DMS53 (cell line): Measurements from ENCODE around the gene FNDC1.

ENCODE experiments used
- DNase-seq: peaks from one replicate; lab custom pipeline; 2025; lab: John Stamatoyannopoulos, UW

The FNDC1 gene

GRCh38 chr6:159161839-159162238 is 7.4 kb upstream of the FNDC1 start:
- no peak for DNase-seq

- no peak for DNase-seq
These were observed 5.3 kb upstream of the FNDC1 start for GRCh38 chr6:159163901-159164370.

GRCh38 chr6:159168536-159169192 is 536 bp upstream of the FNDC1 start:
- peak; percentile 68 for DNase-seq

GRCh38 chr6:159169557-159170332 is 545 bp downstream of the FNDC1 start:
- peak; percentile 26 for DNase-seq

- no peak for DNase-seq
These were observed 1.1 kb downstream of the FNDC1 start for GRCh38 chr6:159170333-159170672.

GRCh38 chr6:159170999-159171712 is 2.0 kb downstream of the FNDC1 start:
- no peak for DNase-seq

- no peak for DNase-seq
These were observed 2.9 kb downstream of the FNDC1 start for GRCh38 chr6:159172091-159172491.

GRCh38 chr6:159174263-159174969 is 5.2 kb downstream of the FNDC1 start:
- DNase-seq: peak; percentile 75

- DNase-seq: no peak
These were observed 7.7 kb downstream of the FNDC1 start for GRCh38 chr6:159176913-159177312.

- DNase-seq: no peak
These were observed 9.6 kb downstream of the FNDC1 start for GRCh38 chr6:159178847-159179246.

GRCh38 chr6:159180001-159180400 is 10.8 kb downstream of the FNDC1 start:
- no peak for DNase-seq

- DNase-seq: no peak
These were observed 12.7 kb downstream of the FNDC1 start for GRCh38 chr6:159181914-159182313.

GRCh38 chr6:159184559-159184958 is 15.4 kb downstream of the FNDC1 start:
- no peak for DNase-seq

GRCh38 chr6:159190460-159190859 is 21.3 kb downstream of the FNDC1 start:
- no peak for DNase-seq

GRCh38 chr6:159193923-159194322 is 24.7 kb downstream of the FNDC1 start:
- DNase-seq: no peak

- DNase-seq: no peak
These were observed 25.2 kb downstream of the FNDC1 start for GRCh38 chr6:159194421-159194820.

GRCh38 chr6:159196430-159196975 is 27.3 kb downstream of the FNDC1 start:
- DNase-seq: no peak

GRCh38 chr6:159197251-159197650 is 28.1 kb downstream of the FNDC1 start:
- no peak for DNase-seq

- DNase-seq: no peak
These were observed 32.1 kb downstream of the FNDC1 start for GRCh38 chr6:159201336-159201735.

- DNase-seq: no peak
These were observed 34.3 kb downstream of the FNDC1 start for GRCh38 chr6:159203304-159204005.

GRCh38 chr6:159204605-159205004 is 35.4 kb downstream of the FNDC1 start:
- DNase-seq: no peak
